ENCODE measurements around the gene ANLN.
"Not testable (repeated sequence)": the region's sequence is repeated elsewhere in the genome, so short reads cannot be mapped to it uniquely, and the experiment has no call there.

The ANLN gene

DNA sequence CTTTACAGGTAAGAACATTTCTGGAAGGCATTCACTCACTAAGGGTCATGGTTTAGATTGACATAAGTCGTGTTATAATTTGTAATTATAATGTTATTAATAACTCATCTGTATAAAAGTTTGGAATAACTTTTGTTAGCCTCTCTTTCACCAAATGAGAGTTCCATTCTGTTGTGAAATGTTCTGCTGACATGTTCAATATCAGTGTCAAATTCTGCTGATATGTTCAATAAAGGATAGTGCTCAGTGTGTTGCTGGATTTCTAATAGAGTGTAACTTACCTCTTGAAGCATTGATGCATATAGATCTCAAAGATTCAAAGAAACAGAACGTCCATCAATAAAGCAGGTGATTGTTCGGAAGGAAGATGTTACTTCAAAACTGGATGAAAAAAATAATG lies 30.6 kb downstream of the ANLN start:
- no peak for DNase-seq

DNA sequence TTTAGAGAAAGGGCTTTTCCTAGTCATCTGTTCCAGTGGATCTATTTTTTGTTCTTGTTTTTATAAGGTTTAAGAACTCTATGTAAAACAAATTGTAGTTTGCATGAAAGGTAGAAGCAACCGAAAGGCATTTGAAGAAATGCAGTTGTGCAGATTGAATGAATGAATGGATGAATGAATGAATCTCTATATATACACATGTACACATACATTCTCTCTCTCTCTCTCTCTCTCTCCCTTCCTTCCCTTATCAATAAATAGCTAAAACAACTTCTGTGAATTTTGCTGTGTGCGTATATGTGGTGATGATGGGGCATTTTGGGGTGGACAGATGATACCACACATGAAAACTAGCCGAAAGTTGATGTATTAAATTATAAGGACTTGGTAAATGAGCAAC lies 32.4 kb downstream of the ANLN start:
- DNase-seq: no peak

DNA sequence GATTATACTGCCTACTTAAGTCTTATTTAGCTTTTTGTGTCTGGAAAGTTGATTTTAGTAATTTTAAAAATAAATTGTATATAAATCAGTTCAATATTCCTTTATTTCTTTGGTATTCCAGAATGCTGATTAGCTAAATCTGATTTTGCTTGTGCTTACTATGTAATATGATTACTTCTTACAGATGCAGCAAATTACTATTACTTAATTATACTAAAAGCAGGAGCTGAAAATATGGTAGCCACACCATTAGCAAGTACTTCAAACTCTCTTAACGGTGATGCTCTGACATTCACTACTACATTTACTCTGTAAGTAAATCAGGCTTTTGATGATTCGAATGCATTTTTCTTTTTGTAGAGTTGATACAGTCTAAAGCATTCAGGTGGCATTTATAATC lies 34.0 kb downstream of the ANLN start:
- no peak for DNase-seq

DNA sequence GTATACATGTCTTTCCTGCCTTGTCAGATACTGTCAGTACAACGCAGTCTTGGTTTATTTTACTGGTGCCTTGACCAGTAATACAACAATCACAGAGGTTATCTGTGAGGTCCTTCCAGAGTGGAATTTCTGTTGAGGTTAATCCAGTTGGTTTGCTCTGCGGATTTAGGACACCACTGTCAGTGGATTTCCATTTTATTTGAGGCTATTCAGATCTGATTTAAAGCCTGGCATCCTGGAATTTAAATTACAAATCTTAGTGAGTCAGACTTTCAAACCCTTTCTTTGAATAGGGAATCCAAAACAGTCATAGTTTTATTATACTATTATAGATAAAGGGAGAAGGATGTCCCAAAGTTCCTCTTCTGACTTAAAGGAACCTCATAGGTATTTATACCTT lies 40.5 kb downstream of the ANLN start:
- DNase-seq: no peak

DNA sequence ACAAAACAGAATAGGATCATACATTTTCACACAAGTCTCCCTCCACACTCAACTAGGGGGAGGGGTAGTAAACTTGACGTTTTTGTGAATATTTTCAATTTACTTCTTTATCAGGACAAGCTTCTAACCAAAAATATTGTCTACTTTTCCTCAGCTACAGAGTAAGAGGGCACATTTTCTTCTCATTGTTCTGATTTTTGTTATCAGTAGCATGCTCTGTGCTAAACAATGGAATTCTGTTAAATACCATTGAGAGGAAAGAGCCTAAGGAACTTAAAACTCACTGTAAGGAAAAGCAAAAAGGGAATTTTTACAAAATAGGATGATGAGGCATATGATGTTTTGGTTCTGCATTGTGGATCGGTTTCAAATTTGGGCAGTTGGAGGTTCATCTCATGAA lies 41.2 kb downstream of the ANLN start:
- no peak for DNase-seq

DNA sequence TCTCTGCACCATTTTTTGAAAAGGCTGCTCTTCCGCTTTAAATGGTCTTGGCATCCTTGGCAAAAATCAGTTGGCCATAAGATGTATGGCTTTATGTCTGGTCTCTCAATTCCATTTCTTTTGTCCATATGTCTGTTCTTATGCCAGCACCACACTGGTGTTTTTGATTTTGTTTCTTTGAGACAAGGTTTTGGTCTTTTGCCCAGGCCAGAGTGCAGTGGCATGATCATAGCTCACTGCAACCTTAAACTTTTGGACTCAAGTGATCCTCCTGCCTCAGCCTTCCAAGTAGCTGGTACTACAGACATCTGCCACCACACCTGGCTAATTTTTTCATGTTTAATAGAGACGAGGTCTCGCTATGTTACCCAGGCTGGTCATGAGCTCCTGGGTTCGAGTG lies 48.5 kb downstream of the ANLN start:
- DNase-seq: no peak

DNA sequence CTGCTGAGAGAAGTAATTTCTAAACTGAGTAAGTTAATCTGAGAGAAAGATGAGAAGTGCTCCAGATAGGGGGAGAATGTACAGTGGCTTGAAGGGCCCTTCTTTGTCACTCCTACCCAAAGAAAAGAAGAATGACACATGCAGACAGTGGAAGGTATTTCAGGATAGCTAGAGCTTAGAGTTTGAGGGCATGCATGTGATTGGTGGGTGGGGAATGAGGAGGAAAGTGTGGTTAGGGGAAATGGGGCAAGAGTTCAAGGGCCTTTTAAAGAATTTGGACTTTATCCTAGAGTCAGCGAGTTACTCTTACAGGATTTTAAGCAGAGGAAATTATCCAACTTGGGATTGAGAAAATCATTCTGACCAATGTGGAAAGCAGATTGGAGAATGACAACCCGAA lies 50.0 kb downstream of the ANLN start:
- DNase-seq: no peak

DNA sequence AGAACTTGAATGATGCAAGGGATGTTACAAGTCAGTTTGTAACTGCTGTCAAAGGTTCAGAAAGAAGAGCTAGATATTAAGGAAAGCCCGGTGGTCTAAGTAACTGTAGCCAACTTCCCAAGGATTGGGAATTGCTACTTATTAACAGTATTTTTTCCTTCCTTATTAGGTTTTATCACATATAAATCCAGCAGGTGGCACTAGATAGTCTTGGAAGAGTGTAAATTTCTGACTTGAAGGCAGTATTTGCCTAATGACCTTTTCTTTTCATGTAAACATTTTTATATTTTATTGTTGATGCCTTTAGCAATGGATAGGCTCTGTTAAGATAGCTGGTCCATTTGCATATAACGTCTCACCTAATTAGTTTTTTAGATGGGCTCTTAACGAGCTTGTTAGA lies 51.2 kb downstream of the ANLN start:
- DNase-seq: peak in 1 of 6 experiments; percentile 6

DNA sequence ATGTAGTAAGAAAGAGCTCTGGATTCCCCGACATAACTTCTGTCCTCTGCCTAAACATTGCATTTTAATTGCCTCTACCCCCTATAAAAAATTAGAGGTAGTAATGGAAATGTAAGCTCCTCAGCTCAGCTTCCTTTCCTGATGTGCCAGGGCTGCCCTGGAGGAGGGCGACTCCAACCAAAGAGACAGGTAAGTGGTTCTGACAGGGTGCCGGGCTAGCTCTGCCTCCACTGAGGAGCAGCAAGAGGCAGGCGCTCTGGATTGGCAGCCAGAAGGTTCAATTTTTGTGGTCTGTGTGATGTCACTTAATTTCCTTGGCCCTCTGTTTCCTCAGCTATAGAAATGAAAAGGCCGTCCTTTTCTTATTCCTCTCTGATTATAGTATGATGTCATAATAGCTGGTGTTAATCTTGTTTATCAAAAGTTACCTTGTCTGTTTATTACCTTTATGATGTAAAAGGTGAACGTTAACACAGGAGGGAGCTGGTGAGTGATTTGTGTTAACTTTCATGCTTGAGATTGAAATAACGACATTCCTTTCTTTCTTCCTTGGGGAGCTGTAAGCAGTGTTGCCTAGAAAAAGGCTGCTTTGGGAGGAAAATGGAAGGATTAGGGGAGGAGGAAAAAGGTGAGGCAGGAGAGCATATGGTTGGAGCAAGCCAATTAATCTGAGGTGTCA lies 51.8 kb downstream of the ANLN start:
- no peak for DNase-seq

DNA sequence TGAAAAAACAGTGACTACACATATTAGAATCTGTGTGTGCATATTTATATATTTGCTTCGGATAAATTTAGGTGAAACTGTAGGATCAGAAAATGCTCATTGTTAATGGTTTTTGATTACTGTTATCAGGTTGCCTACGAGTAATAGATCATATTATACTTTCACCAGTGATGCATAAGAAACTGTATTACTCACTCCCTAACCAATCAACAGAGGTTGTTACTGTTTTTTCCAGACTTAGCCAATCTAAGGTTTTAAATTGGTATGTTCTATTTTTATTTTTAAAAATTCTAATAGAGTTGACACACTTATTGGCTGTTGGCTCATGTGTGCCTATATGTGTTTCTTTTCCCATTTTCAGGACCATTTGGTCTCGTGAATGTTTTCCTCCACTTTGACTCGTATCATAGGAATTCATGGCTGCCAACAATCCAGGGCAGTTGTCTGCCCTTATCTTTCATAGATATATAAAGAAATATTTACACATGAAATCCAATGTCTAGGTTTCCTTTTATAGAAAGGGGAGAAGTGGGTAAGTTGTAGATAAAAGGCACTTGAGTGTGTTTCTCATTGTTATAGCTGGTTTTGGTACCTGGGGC lies 59.2 kb downstream of the ANLN start:
- no peak for DNase-seq

DNA sequence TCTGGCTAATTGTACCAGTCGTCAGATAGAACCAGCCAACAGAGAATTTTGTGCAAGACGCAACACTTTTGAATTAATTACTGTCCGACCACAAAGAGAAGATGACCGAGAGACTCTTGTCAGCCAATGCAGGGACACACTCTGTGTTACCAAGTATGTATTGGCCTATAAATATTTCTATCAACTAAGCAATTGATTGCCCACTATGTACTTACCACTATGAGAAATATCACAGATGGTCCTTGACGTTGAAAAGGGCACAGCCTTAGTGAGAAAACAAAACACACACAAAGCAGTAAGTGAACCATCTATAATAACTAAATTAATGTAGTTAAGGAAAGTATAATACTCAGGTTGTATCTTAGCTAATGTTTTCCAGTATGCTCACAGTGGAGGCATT lies 60.0 kb downstream of the ANLN start:
- DNase-seq: no peak

DNA sequence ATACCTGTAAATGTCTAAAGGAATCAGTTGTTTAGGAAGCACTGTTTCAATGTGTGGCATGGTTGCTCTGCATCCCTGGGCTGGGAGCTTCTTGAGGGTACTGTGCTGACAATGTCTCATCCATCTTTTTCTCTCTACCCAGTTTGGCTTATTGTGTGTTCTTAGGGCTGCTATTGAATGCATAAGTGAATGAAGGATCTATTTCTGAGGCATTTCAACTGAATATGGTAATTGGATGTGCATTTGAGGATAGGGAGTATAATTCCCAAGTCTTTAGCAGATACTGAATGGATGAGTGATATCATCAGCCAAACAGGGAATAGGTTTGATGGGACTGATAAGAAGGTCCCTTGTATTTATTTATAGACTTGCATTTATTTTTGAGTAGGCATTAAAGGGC lies 64.1 kb downstream of the ANLN start:
- DNase-seq: no peak

DNA sequence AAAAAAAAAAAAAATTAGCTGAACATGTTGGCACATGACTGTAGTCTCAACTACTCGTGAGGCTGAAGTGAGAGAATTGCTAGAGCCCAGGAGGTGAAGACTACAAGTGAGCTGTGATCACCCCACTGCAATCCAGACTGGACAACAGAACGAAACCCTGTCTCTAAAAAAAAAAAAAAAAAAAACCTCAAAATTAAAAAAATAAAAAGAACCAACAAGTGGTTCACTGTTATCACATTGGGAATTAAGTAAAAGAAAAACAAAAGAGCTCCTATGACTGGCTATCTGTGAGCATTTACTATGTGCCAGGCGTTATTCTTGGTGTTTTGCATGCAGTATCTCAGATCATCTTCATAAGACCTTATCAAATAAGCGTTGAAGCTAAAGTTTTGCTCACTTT lies 66.0 kb downstream of the ANLN start:
- DNase-seq: no peak

DNA sequence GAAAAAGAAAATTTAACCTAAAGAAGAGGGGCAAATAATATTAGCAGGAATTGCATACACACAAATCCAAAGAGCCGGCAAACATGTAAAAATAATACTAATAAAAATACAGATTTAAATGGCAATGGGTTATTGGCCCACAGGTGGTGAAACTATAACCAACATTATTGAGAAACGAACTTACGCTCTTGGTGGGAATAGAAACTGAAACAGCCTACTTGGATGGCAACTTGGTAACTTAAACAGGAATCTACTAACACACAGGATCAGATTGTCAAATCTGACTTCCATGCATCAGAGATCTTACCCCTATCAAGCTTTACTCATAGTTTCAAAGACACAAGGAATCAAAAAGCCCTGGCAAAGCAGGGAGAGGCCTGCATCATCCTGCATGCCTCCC lies 66.5 kb downstream of the ANLN start:
- DNase-seq: no peak

DNA sequence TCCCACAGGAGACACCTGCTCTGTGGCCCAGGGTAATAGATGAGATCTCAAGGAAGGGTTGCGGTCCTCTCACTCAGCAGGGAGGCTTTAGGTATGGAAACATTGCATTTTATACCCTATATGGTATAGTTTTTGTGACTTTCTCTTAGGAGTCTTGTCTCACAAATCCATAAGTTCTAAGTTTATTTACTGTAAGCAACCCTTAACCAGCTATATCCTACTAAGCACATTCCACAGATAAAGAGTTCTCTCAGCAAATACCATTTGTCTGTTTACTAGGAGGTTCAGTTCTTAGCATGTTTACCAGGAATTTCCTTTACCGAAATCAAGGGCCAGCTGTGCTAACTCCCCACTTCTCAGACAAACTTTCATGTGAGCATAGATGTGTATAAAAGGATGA lies 66.9 kb downstream of the ANLN start:
- no peak for DNase-seq

DNA sequence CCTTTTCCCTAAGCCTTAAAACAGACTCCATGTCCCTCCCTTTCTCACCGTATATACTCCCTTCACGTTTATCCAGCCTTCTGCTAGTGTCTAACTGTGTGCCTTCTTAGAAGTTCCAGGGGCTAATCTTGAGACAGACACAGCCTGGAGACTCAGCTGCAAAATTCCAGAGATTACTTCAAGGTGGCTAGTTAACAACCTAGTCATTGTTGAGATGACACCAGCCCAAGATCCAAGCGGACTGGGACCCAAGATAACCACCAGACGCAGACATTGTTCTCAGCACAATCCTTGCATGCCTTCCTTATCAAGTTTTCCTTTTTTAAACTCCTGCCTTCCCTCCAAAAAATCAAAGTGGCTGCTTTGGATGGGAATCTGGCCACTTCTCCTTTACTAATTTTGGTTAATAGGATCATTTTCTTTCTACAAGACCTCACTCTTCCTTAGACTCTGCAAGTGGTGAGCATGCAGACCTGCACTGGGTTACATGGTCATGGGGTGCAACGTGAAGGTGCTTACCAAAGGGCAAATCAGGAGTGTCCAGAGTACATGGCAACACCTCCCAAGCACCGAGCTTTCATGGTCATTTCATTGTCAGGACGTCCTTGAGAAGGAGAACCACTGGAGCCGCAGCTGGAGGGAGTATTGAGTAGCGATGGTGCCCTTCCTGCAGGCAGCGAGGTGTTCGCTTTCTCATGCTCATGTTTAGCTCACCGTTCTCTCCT lies 69.7 kb downstream of the ANLN start:
- no peak for DNase-seq

DNA sequence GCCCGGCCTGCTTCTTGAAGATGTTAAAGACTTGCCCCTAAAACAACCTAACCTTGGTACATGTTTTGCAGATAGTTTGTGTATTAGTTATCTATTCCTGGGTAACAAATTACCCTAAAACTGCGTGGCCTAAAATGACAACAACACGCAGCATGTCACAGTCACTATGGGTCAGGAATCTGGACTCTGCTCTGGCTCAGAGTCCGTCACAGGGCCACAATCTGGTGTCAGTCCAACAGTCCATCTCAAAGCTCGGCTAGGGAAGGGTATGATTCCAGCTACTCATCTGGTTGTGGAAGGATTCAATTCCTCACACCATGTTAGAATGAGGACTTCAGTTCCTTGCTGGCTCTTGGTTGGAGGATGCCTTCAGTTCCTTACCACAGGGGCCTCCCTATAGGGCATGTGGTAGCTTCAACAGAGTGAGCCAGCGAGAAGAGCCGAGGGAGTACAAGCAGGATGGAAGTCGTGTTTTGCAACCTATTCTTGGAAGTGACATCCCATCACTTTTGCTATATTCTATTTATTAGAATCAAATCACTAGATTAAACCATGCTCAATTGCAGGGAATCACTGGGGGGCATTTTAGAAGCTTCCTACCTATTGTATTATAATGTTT lies 71.3 kb downstream of the ANLN start:
- DNase-seq: no peak

DNA sequence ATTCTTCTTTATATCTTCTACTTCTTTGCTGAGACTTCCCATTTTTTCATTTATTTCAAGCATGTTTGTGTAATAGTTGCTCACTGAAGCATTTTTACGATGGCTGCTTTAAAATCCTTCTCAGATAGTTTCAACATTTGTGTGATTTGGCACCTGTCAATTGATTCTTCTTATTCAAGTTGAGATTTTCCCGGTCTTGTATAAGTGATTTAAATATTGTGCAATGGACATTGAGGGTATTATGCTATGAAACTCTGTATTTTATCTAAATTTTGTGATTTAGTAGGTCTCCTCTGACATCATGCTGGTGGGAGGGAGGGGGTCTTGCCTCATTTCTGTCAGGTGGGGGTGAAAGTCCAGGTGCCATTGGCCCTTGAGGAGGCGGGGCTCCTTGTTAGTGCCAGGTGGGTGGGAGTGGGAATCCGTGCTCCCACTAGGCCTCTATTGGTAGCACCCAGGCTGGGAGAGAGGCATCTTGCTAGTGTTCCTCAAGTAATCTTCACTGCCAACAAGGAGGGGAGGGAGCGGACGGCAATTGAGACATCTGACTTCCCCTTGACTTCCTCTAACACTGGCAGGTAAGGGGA lies 73.0 kb downstream of the ANLN start:
- DNase-seq: no peak

DNA sequence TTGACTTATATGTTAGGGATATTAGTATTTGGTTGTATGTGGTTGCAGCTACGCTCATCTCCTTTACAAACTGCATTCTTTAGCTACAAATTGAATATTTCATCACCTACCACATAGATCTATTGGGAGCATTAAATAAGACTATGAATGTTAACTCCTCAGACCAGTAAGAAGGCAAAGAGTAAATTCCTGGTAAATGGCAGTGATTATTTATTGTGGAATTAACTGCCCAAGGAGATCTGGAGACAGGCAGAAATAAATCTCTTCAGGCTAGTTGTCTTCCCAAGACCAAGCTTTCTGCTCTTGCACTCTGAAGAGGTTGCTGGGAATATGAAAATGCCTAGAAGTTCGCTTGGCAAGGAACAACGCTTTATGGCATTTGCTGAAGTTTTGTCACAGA lies 74.6 kb downstream of the ANLN start:
- no peak for DNase-seq

DNA sequence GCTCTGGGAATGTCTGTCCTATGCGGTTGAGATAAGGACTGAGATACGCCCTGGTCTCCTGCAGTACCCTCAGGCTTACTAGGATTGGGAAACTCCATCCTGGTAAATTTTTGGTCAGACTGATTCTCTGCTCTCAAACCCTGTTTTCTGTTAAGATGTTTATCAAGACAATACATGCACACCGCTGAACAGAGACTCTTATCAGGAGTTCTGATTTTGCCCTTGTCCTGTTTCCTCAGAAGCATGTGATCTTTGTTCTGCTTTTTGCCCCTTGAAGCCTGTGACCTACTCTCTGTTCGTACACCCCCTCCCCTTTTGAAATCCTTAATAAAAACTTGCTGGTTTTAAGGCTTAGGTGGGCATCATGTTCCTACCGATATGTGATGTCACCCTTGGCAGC lies 76.3 kb downstream of the ANLN start:
- DNase-seq: not testable (repeated sequence)

DNA sequence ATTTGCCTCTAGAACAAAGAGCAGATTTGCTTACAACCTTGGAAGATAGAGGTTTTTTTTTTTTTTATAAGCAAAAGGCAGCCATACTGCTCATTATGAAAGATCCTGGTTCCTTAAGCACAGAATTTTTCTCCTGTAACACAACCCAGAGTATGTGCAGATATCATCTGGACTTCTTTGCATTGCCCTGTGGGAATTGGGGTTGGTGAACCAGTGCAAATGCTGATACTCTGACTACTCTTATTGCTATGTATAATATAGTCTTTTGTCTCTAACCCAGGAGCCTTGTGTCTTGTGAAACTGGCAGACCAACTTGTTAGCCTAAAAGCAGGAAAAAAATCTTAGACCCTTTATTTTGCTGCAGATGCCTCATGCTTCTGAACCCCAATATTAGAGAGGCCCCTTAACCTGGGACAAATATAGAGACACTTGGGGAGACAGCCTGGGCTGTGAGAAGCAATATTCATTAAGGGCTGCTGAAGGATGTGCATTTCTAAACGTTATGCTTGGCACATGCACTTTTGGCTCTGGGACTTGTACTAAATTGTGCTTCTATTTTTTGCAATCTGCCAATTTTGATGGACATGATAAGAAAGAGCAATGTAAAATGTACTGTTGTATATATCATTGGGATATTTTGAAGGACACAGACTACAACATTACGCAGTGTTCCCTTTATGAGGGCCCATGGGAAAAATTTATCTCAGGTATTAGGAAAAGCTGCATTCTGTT lies 78.9 kb downstream of the ANLN start:
- no peak for DNase-seq

DNA sequence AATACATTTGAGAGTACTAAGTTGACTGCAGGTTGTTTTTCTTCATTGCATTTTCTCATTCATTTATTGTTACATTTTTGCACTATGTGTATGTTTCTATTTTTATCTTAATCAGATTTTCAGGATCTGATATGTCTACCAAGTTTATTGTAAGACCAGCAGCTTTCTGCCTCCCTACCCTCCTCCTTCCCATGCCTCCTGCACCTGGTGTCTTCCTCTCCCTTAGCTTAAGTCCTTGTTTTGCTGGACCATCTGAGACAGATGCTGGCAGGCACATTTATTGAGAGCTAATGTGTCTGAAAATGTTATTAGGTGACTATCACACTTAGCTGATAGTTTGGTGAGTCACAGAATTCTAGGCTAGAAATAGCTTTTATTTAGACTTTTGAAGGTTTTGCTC lies 79.6 kb downstream of the ANLN start:
- no peak for DNase-seq

DNA sequence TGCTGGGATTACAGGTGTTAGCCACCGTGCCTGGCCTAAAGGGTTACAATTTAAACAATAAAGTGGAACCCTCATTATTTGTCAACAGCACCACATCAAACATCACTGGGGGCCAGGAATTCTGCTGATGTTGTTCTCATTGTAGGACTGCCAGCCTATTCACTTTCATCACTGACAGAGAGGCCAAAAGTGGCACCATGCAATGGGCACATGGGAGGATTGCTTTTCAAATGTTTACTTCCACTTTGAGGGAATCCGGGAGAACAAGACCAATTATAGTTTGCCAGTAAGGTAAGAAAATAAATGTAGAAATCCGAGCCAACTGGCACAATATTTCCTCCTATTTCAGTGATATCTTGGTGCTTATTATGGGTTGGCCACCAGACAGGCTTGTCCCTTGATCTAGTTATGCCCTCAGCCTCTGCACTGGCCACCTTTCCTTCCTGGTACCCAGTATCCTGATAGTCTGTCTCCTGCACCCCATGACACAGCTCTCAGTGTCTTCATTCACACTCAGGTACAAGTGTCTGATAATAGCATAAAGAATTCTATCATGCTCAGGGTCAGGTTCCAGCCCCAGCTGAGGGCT lies 82.6 kb downstream of the ANLN start:
- no peak for DNase-seq
